Esophagus squamous epithelium (tissue), 4 donors: ENCODE measurements around the gene GNPTG.

Experiments
- CTCF ChIP-seq, 6 experiments: fragments of 450-650 bp in 4 of 6; fragments of 200-600 bp in 2 of 6; sonication (generic) in 2 of 6; IDR thresholded peaks; one replicate each; pipeline ENCODE4 v1.5.1; 2016 to 2019; ENCODE audit warnings: antibody characterized with exemption in 6 of 6, mild to moderate bottlenecking in 4 of 6, moderate library complexity in 4 of 6
- POLR2A ChIP-seq, 4 donors: fragments of 450-650 bp; IDR thresholded peaks; one replicate each; pipeline ENCODE4 v1.6.1; 2017; ENCODE audit warnings: antibody characterized with exemption in 4 of 4, mild to moderate bottlenecking in 4 of 4, moderate library complexity in 3 of 4

GRCh38 chr16:1337486-1337885, 14.2 kb upstream of the GNPTG start:
- no peak for TF ChIP-seq CTCF (IDR thresholded peaks at IDR 0.05)
- no peak for TF ChIP-seq POLR2A (IDR thresholded peaks at IDR 0.05)
